DMS114 treated with DMSO at 0.1 percent for 48 hours (cell line): ENCODE data around the gene ERGIC1.
"Not testable (repeated sequence)": the region's sequence is repeated elsewhere in the genome, so short reads cannot be mapped to it uniquely, and the experiment has no call there.

Experiments used
- DNase-seq: peaks from one replicate; lab custom pipeline; 2025; ENCODE audit not compliant: unreplicated experiment; lab: John Stamatoyannopoulos, UW

ERGIC1 gene

GRCh38 chr5:172877466-172878260 is 43.6 kb downstream of the ERGIC1 start:
- DNase-seq, result no peak

- DNase-seq, result no peak
Observed at GRCh38 chr5:172878585-172878932, 44.5 kb downstream of the ERGIC1 start.

GRCh38 chr5:172878933-172879752 is 45.1 kb downstream of the ERGIC1 start:
- DNase-seq, result no peak

GRCh38 chr5:172881691-172882370 is 47.8 kb downstream of the ERGIC1 start:
- no peak for DNase-seq

GRCh38 chr5:172883066-172883465 is 49.0 kb downstream of the ERGIC1 start:
- DNase-seq, result no peak

- no peak for DNase-seq
Observed at GRCh38 chr5:172885597-172886340, 51.7 kb downstream of the ERGIC1 start.

- DNase-seq, result no peak
Observed at GRCh38 chr5:172886476-172886875, 52.4 kb downstream of the ERGIC1 start.

- no peak for DNase-seq
Observed at GRCh38 chr5:172886974-172887501, 53.0 kb downstream of the ERGIC1 start.

- DNase-seq, result no peak
Observed at GRCh38 chr5:172887692-172888091, 53.6 kb downstream of the ERGIC1 start.

GRCh38 chr5:172890659-172891058 is 56.6 kb downstream of the ERGIC1 start:
- no peak for DNase-seq

GRCh38 chr5:172891716-172892421 is 57.8 kb downstream of the ERGIC1 start:
- DNase-seq, result no peak

- no peak for DNase-seq
Observed at GRCh38 chr5:172892713-172893112, 58.7 kb downstream of the ERGIC1 start.

GRCh38 chr5:172894767-172895388 is 60.8 kb downstream of the ERGIC1 start:
- no peak for DNase-seq

- no peak for DNase-seq
Observed at GRCh38 chr5:172895549-172895948, 61.5 kb downstream of the ERGIC1 start.

- no peak for DNase-seq
Observed at GRCh38 chr5:172896465-172896864, 62.4 kb downstream of the ERGIC1 start.

- not testable (repeated sequence) for DNase-seq
Observed at GRCh38 chr5:172897067-172897466, 63.0 kb downstream of the ERGIC1 start.

GRCh38 chr5:172897481-172898217 is 63.6 kb downstream of the ERGIC1 start:
- DNase-seq, result no peak

- DNase-seq, result no peak
Observed at GRCh38 chr5:172898218-172898842, 64.3 kb downstream of the ERGIC1 start.
